Femur (tissue), 1 donor: Measurements from ENCODE around the gene RBM7.

Source experiments
- DNase-seq: peaks from one replicate; pipeline ENCODE4 v3.0.0-alpha.2; 2017

RBM7 gene

DNA sequence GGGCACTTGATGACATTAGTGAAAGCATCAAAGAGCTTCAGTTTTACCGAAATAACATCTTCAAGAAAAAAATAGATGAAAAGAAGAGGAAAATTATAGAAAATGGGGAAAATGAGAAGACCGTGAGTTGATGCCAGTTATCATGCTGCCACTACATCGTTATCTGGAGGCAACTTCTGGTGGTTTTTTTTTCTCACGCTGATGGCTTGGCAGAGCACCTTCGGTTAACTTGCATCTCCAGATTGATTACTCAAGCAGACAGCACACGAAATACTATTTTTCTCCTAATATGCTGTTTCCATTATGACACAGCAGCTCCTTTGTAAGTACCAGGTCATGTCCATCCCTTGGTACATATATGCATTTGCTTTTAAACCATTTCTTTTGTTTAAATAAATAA, 49.4 kb downstream of the RBM7 start:
- no peak for DNase-seq

DNA sequence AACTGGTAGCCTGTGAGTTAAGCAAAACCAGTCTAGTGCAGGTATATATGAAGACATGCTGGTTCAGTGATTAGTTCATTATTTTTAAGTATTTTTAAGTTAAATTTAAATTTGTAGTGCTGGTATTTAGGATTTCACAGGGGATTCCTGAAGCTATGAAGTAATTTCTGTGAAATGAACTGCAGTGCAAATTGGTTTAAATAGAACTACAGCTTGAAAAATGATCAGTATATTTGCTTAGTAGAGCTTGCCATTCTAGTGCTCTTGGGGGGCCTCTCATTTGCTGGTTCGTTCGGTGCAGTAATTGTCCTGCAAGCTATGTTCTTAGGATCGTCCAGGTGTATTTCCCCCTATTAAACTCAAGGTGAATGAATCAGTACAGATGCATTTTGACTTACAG, 51.9 kb downstream of the RBM7 start:
- no peak for DNase-seq
